ENCODE measurements around the gene GRK6. TPM values are rescaled to one million over a fixed set of nuclear protein-coding genes. Genes with fewer than 3 reads are reported as not detected.

GRK6 gene
- total and polyA plus RNA-seq, 2 experiments from 2014 or later, result 39.6 to 62.1 TPM

DNA sequence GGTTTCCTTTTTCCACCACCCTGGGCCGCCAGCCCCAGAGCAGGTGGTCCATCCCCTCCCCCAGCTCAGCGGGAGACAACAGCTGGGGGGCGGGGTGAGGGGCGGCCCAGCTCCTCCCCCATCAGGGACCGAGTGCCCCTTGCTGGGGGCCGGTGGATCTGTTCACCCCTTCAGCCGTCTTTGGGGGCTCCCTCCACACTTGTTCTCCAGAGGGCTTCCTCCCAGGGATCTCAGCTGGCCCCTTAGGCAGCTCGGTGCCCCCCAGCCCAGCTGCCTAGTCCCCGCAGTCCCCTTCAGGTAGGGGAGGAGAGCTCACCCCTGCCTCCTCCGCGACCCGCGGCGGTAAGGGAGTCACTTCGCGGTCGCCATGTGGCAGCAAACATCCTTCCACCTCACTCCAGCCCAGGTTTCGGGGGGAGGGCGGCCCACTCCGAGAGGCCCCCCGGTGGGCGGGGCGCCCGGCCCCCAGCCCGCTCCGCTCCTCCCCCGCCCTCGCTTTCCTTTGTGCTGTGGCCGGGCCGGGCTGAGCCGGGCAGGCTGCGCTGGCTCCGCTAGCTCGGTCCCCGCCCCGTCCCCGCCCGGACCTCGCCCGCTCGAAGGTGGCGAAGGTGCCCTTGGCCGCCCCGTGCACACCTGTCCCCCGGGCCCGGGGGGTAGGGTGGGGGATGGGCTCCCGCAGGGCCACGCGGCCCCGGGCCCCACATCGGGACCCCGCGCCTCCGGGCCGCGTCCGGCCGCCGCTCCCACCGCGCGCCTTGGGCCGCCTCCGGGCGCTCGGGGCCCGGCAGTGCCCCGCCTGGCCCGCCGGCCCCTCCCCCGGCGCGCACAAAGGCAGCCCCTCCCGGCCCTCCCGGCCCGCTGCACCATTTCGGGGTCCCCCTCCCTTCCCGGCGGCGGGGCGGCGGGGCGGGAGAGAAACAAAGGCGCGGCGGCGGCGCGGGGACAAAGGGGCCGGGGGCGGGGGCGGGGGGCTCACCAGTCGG is 46.3 kb downstream of the GRK6 start:
- TF ChIP-seq, protein P1, sequence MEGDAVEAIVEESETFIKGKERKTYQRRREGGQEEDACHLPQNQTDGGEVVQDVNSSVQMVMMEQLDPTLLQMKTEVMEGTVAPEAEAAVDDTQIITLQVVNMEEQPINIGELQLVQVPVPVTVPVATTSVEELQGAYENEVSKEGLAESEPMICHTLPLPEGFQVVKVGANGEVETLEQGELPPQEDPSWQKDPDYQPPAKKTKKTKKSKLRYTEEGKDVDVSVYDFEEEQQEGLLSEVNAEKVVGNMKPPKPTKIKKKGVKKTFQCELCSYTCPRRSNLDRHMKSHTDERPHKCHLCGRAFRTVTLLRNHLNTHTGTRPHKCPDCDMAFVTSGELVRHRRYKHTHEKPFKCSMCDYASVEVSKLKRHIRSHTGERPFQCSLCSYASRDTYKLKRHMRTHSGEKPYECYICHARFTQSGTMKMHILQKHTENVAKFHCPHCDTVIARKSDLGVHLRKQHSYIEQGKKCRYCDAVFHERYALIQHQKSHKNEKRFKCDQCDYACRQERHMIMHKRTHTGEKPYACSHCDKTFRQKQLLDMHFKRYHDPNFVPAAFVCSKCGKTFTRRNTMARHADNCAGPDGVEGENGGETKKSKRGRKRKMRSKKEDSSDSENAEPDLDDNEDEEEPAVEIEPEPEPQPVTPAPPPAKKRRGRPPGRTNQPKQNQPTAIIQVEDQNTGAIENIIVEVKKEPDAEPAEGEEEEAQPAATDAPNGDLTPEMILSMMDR (IDR thresholded peaks at IDR 0.05; ENCODE audit: low read depth, low read length), result no peak
- peak overlapping the region; percentile 100 for H3K4me3 ChIP-seq
- peaks cover 9% of the 10 kb centered on the region for H3K4me1 ChIP-seq (ENCODE audit: low read depth)
- H3K27ac ChIP-seq, result peak overlapping the region; percentile 98
- H3K27me3 ChIP-seq, result no peaks in the 10 kb centered on the region
- H3K36me3 ChIP-seq, result peaks cover 3% of the 10 kb centered on the region
- no peaks in the 10 kb centered on the region for H3K9me3 ChIP-seq (ENCODE audit: low read depth)
- peak in 1 of 2 donors; percentile 78 for DNase-seq (ENCODE audit: low read depth in 1 of 2, low spot score in 1 of 2)

GRCh38 chr5:177473443-177474001 is 47.0 kb downstream of the GRK6 start, which contains the start of gene DBN1:
TSS of gene DBN1 (minus strand) at chr5:177473634. CDS start at chr5:177473521, 113 bp downstream.
- peaks cover 9% of the 10 kb centered on the region for H3K4me1 ChIP-seq (ENCODE audit: low read depth)
- DNase-seq (ENCODE audit: low read depth in 1 of 2, low spot score in 1 of 2), result peak; percentile 72 to 86
- H3K9me3 ChIP-seq (ENCODE audit: low read depth), result no peaks in the 10 kb centered on the region
- TF ChIP-seq, protein P1 (IDR thresholded peaks at IDR 0.05; ENCODE audit: low read depth, low read length), result no peak
- no peaks in the 10 kb centered on the region for H3K27me3 ChIP-seq
- peak within 1 kb of the TSS; percentile 98 for H3K27ac ChIP-seq
- H3K4me3 ChIP-seq, result peak within 1 kb of the TSS; percentile 100
- peaks cover 3% of the 10 kb centered on the region for H3K36me3 ChIP-seq

- TF ChIP-seq, protein P1 (IDR thresholded peaks at IDR 0.05; ENCODE audit: low read depth, low read length), result no peak
- H3K27me3 ChIP-seq, result no peaks in the 10 kb centered on the region
- H3K36me3 ChIP-seq, result peaks cover 3% of the 10 kb centered on the region
- H3K9me3 ChIP-seq (ENCODE audit: low read depth), result no peaks in the 10 kb centered on the region
- no peak overlapping the region for H3K27ac ChIP-seq
- DNase-seq (ENCODE audit: low read depth in 1 of 2, low spot score in 1 of 2), result no peak
- no peak overlapping the region for H3K4me3 ChIP-seq
- H3K4me1 ChIP-seq (ENCODE audit: low read depth), result peaks cover 9% of the 10 kb centered on the region
Measured at GRCh38 chr5:177474002-177474476, 47.6 kb downstream of the GRK6 start.

DNA sequence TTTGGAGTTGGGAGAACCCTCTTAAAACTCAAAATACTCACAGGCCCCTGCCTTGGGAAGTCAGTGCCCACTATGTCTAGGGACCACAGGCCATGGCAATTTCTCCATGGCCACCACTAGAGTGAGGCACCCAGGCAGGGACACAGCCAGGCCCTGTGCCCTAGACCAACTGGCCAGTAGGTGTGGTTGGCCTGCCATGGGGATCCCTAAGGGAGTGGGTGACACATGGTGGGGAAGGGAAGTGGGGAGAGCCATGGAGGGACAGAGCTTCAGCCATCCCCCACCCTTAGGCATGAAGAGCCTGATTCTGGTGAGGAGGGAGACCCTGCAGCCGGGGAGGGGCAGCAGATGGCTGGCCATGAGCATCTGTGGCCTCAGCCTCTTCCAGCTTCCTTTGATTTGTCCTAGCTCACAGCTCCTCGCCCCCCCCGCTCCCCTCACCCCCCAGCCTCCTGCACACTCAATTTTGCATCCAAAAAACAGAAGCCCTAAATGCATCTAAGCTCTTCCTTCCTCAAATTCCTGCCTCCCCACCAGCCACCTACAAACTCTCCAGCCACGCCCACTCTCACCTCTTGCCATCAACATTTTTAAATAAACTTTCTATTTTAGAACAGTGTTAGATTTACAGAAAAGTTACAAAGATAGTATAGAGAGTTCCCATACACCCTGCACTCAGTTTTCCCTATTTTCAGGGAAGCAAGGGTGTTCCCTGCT is 48.5 kb downstream of the GRK6 start:
- no peaks in the 10 kb centered on the region for H3K9me3 ChIP-seq (ENCODE audit: low read depth)
- H3K27me3 ChIP-seq, result no peaks in the 10 kb centered on the region
- no peak overlapping the region for H3K27ac ChIP-seq
- no peak for DNase-seq (ENCODE audit: low read depth in 1 of 2, low spot score in 1 of 2)
- peaks cover 3% of the 10 kb centered on the region for H3K36me3 ChIP-seq
- TF ChIP-seq, protein P1 (IDR thresholded peaks at IDR 0.05; ENCODE audit: low read depth, low read length), result no peak
- peaks cover 15% of the 10 kb centered on the region for H3K4me1 ChIP-seq (ENCODE audit: low read depth)
- no peak overlapping the region for H3K4me3 ChIP-seq
